NCI-H2107 treated with DMSO at 0.1 percent for 48 hours (cell line): Measurements from ENCODE around the gene USF1.
"Not testable (repeated sequence)": the region's sequence is repeated elsewhere in the genome, so short reads cannot be mapped to it uniquely, and the experiment has no call there.

Experiments
- DNase-seq: peaks from one replicate; lab custom pipeline; 2025; ENCODE audit not compliant: unreplicated experiment; lab: John Stamatoyannopoulos, UW

Gene USF1

GRCh38 chr1:160992036-160992435 lies 53.7 kb downstream of the USF1 start:
- DNase-seq, result not testable (repeated sequence)
